Caco-2 (cell line): Measurements from ENCODE around the gene TRPC5OS. TPM values are rescaled to one million over a fixed set of nuclear protein-coding genes. Genes with fewer than 3 reads are reported as not detected.

Experiments used
- BruUV-seq: library from RNA; stranded (reverse); fragments of 400-500 nt; replicated peaks from 2 replicates; lab custom pipeline; 2021; lab: Mats Ljungman, UMichigan
- CTCF ChIA-PET: fragments of 300-600 bp; sonication (Branson Sonifier 250); formaldehyde crosslinking; loops from one replicate; lab custom pipeline; 2022; ENCODE audit warnings: antibody characterized with exemption; lab: Charles Lee
- POLR2A ChIA-PET: fragments of 300-600 bp; sonication (Branson Sonifier 250); formaldehyde crosslinking; loops from one replicate; lab custom pipeline; 2022; ENCODE audit warnings: antibody characterized with exemption; lab: Charles Lee
- DNase-seq, 2 experiments: peaks; one replicate each; pipeline versions ENCODE4 v3.0.0 to v3.0.0-alpha.2; 2020 to 2022
- H3K27me3 ChIP-seq: replicated peaks from 2 replicates; pipeline ENCODE4 v1.6.0; 2011; ENCODE audit warnings: low read length; ENCODE audit not compliant: control insufficient read depth, insufficient read depth
- H3K36me3 ChIP-seq: 2 replicates; pipeline ENCODE4 v1.5.1; 2011; ENCODE audit warnings: low read length; ENCODE audit not compliant: control insufficient read depth, insufficient read depth
- H3K4me1 ChIP-seq: fragments of 250-450 bp; sonication (Bioruptor Pico); 2 replicates; pipeline ENCODE4 v1.5.1; 2020; ENCODE audit warnings: mild to moderate bottlenecking
- H3K4me3 ChIP-seq: 2 replicates; pipeline ENCODE4 v1.5.1; 2011; ENCODE audit warnings: low read depth, mild to moderate bottlenecking, control low read depth, low read length
- H3K9me3 ChIP-seq: fragments of 250-450 bp; sonication (Bioruptor Pico); 2 replicates; pipeline ENCODE4 v1.5.1; 2020; ENCODE audit warnings: mild to moderate bottlenecking, moderate library complexity
- H3K27ac Mint-ChIP-seq: one replicate; pipeline ENCODE4 v1.8.0; 2022; ENCODE audit warnings: mixed read lengths; ENCODE audit not compliant: unreplicated experiment
- H3K27me3 Mint-ChIP-seq: one replicate; pipeline ENCODE4 v1.8.0; 2022; ENCODE audit warnings: mixed read lengths; ENCODE audit not compliant: insufficient read depth, unreplicated experiment
- H3K36me3 Mint-ChIP-seq: one replicate; pipeline ENCODE4 v1.8.0; 2022; ENCODE audit warnings: mild to moderate bottlenecking, mixed read lengths; ENCODE audit not compliant: insufficient read depth, unreplicated experiment
- H3K4me1 Mint-ChIP-seq: one replicate; pipeline ENCODE4 v1.8.0; 2022; ENCODE audit warnings: low read depth, mixed read lengths; ENCODE audit not compliant: unreplicated experiment
- H3K4me3 Mint-ChIP-seq: one replicate; pipeline ENCODE4 v1.8.0; 2022; ENCODE audit warnings: mild to moderate bottlenecking, moderate library complexity, mixed read lengths; ENCODE audit not compliant: unreplicated experiment
- H3K9me3 Mint-ChIP-seq: one replicate; pipeline ENCODE4 v1.8.0; 2022; ENCODE audit warnings: mixed read lengths; ENCODE audit not compliant: unreplicated experiment
- CTCF ChIP-seq, 2 experiments: fragments of 200-600 bp in 1 of 2; IDR thresholded peaks; 1 replicate in 1 of 2; 2 replicates in 1 of 2; pipeline versions ENCODE4 v1.5.1 to v1.8.0; 2011 to 2022; ENCODE audit warnings: antibody characterized with exemption in 1 of 2, control low read depth in 1 of 2, inconsistent platforms in 1 of 2, low read depth in 1 of 2, low read length in 1 of 2, mild to moderate bottlenecking in 1 of 2, moderate library complexity in 1 of 2; ENCODE audit not compliant: insufficient read depth in 1 of 2, severe bottlenecking in 1 of 2, unreplicated experiment in 1 of 2
- intact Hi-C: fragments of 100-400 bp; cut with micrococcal nuclease; formaldehyde crosslinking; loops from one replicate; pipeline ENCODE4 v1.10.0; 2022; ENCODE audit not compliant: unreplicated experiment
- total RNA-seq: library from RNA; stranded (reverse); gene quantifications from 2 replicates; pipeline ENCODE4 v1.2.3, GENCODE V29; 2022

TRPC5OS gene
- total RNA-seq, 1 experiment from 2014 or later = not detected

- no peaks in the 10 kb centered on the region for H3K4me1 ChIP-seq
These were observed 41.6 kb downstream of the TRPC5OS start for GRCh38 chrX:111917591-111917990.

GRCh38 chrX:111928456-111928855, 52.5 kb downstream of the TRPC5OS start:
- Mint-ChIP-seq H3K36me3 (no peaks in the 10 kb centered on the region), H3K27me3 (peaks cover 3% of the 10 kb centered on the region), H3K9me3 (no peaks in the 10 kb centered on the region), H3K4me1 (no peaks in the 10 kb centered on the region), H3K27ac (no peak overlapping the region), H3K4me3 (no peak overlapping the region)
- DNase-seq = no peak
- POLR2A ChIA-PET = no interaction called here
- H3K4me1 ChIP-seq = no peaks in the 10 kb centered on the region
- BruUV-seq = no TSS peak
- H3K27me3 ChIP-seq = no peaks in the 10 kb centered on the region
- TF ChIP-seq CTCF (IDR thresholded peaks at IDR 0.05; ENCODE audit: insufficient read depth in 1 of 2, low read depth in 1 of 2, low read length in 1 of 2, severe bottlenecking in 1 of 2, unreplicated experiment in 1 of 2) = no peak
- no peaks in the 10 kb centered on the region for H3K36me3 ChIP-seq
- H3K4me3 ChIP-seq = no peak overlapping the region
- intact Hi-C loops = no loop called here
- CTCF ChIA-PET = no interaction called here
- H3K9me3 ChIP-seq = no peaks in the 10 kb centered on the region

More at GRCh38 chrX:111917591-111917990, 41.6 kb downstream of the TRPC5OS start:
- no peaks in the 10 kb centered on the region for H3K27me3 ChIP-seq
- no TSS peak for BruUV-seq
- Mint-ChIP-seq H3K27me3 (no peaks in the 10 kb centered on the region), H3K9me3 (no peaks in the 10 kb centered on the region), H3K36me3 (no peaks in the 10 kb centered on the region), H3K4me1 (no peaks in the 10 kb centered on the region), H3K4me3 (no peak overlapping the region), H3K27ac (no peak overlapping the region)
- no peak for DNase-seq
- no peak overlapping the region for H3K4me3 ChIP-seq
- ChIA-PET CTCF (no interaction called here), POLR2A (no interaction called here)
- intact Hi-C loops = no loop called here
- no peaks in the 10 kb centered on the region for H3K36me3 ChIP-seq
- H3K9me3 ChIP-seq = no peaks in the 10 kb centered on the region
- TF ChIP-seq CTCF (IDR thresholded peaks at IDR 0.05; ENCODE audit: insufficient read depth in 1 of 2, low read depth in 1 of 2, low read length in 1 of 2, severe bottlenecking in 1 of 2, unreplicated experiment in 1 of 2) = no peak

Other genes starting within 250 kb of the TRPC5OS start
- 36.3 and 40.3 TPM in 2 replicates for gene ALG13, start 195.0 kb upstream of the TRPC5OS start, total RNA-seq
- not detected in 2 replicates for gene TRPC5, start 206.6 kb downstream of the TRPC5OS start, total RNA-seq
- gene RTL4, start 206.8 kb downstream of the TRPC5OS start, total RNA-seq = not detected in 2 replicates